Liver (tissue), 3 donors: ENCODE measurements around the gene SOX6.
A peak's percentile ranks its signal among the peaks of the same experiment; 100 is the strongest.

Experiments used
- FOXA1 ChIP-seq: IDR thresholded peaks from 2 replicates; pipeline ENCODE4 v1.6.1; 2016; ENCODE audit warnings: antibody characterized with exemption
- GABPA ChIP-seq, 2 donors: IDR thresholded peaks in 1 of 2; conservative IDR thresholded peaks in 1 of 2; 2 replicates each; pipeline ENCODE4 v1.6.1; 2016; ENCODE audit warnings: antibody characterized with exemption in 2 of 2, mild to moderate bottlenecking in 1 of 2, moderate library complexity in 1 of 2
- HNF4A ChIP-seq, 2 donors: conservative IDR thresholded peaks; 2 replicates each; pipeline ENCODE4 v1.6.1; 2016; ENCODE audit warnings: antibody characterized with exemption in 2 of 2, mild to moderate bottlenecking in 2 of 2
- HNF4G ChIP-seq: IDR thresholded peaks from 2 replicates; pipeline ENCODE4 v1.6.1; 2016; ENCODE audit warnings: antibody characterized with exemption
- NR2F2 ChIP-seq: IDR thresholded peaks from 2 replicates; pipeline ENCODE4 v1.6.1; 2016; ENCODE audit warnings: antibody characterized with exemption
- RAD21 ChIP-seq, 2 donors: IDR thresholded peaks; 2 replicates each; pipeline ENCODE4 v1.6.1; 2016; ENCODE audit warnings: antibody characterized with exemption in 2 of 2, mild to moderate bottlenecking in 2 of 2
- SP1 ChIP-seq: IDR thresholded peaks from 2 replicates; pipeline ENCODE4 v1.6.1; 2018; ENCODE audit warnings: antibody characterized with exemption, mild to moderate bottlenecking
- YY1 ChIP-seq: IDR thresholded peaks from 2 replicates; pipeline ENCODE4 v1.6.1; 2016; ENCODE audit warnings: antibody characterized with exemption, mild to moderate bottlenecking
- TF ChIP-seq, protein P1 (sequence below): fragments of 150-350 bp; IDR thresholded peaks from 2 replicates; pipeline ENCODE4 v1.5.1; 2017; ENCODE audit warnings: improper control_type of control experiment, low read depth, low read length; ENCODE audit not compliant: missing input control
- TF ChIP-seq, protein P2 (sequence below): IDR thresholded peaks from 2 replicates; pipeline ENCODE4 v1.6.1; 2016; ENCODE audit warnings: antibody characterized with exemption
- TF ChIP-seq, protein P3 (sequence below): IDR thresholded peaks from 2 replicates; pipeline ENCODE4 v1.6.1; 2016; ENCODE audit warnings: antibody characterized with exemption, mild to moderate bottlenecking
- TF ChIP-seq, protein P4 (sequence below): IDR thresholded peaks from 2 replicates; pipeline ENCODE4 v1.6.1; 2016; ENCODE audit warnings: antibody characterized with exemption
- TF ChIP-seq, protein P5 (sequence below): IDR thresholded peaks from 2 replicates; pipeline ENCODE4 v1.6.1; 2016; ENCODE audit warnings: antibody characterized with exemption
- donor health status: healthy.
- donor health status: healthy.

DNA sequence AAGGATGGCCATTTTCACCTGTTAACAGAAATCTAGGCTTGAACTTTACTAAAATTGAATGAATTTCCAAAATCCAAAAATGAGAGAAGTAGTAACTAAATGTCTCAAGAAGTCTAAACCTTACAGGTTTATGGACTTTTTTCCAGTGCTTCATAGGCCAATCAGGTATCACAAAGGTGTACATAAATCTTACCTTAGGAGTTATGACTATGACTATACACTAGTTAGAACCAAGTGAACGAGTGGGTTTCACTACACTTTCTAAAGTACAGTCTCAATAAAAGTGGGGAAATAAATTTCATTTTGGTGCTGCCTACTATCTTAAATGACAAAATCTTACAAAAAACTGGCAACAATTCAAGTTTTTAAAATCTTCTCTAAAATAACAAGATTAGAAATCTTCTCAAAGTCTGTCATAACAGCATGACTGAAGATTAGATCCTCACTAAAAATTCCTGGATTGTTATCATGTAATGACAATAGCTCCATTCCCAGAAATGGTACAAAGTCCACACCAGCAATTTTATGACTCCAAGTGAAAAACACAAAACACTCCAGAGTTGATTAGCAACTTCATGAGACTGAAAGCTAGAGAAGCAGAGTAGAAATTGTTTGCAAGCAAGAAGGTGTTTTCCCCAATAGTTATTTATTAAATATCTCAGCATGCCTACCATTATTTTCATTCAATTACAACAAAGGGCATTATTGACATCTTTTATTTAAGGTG is 20.9 kb downstream of the SOX6 start:
- TF ChIP-seq, protein P1, sequence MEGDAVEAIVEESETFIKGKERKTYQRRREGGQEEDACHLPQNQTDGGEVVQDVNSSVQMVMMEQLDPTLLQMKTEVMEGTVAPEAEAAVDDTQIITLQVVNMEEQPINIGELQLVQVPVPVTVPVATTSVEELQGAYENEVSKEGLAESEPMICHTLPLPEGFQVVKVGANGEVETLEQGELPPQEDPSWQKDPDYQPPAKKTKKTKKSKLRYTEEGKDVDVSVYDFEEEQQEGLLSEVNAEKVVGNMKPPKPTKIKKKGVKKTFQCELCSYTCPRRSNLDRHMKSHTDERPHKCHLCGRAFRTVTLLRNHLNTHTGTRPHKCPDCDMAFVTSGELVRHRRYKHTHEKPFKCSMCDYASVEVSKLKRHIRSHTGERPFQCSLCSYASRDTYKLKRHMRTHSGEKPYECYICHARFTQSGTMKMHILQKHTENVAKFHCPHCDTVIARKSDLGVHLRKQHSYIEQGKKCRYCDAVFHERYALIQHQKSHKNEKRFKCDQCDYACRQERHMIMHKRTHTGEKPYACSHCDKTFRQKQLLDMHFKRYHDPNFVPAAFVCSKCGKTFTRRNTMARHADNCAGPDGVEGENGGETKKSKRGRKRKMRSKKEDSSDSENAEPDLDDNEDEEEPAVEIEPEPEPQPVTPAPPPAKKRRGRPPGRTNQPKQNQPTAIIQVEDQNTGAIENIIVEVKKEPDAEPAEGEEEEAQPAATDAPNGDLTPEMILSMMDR = no peak
- TF ChIP-seq GABPA (IDR thresholded peaks at IDR 0.05 in 1 of 2, conservative IDR thresholded peaks at IDR 0.05 in 1 of 2) (no peak), RAD21 (IDR thresholded peaks at IDR 0.05) (no peak), SP1 (no peak), HNF4A (conservative IDR thresholded peaks at IDR 0.05) (peak; percentile 62 to 70), FOXA1 (no peak), YY1 (no peak), HNF4G (peak; percentile 45), NR2F2 (no peak)
- TF ChIP-seq, protein P2, sequence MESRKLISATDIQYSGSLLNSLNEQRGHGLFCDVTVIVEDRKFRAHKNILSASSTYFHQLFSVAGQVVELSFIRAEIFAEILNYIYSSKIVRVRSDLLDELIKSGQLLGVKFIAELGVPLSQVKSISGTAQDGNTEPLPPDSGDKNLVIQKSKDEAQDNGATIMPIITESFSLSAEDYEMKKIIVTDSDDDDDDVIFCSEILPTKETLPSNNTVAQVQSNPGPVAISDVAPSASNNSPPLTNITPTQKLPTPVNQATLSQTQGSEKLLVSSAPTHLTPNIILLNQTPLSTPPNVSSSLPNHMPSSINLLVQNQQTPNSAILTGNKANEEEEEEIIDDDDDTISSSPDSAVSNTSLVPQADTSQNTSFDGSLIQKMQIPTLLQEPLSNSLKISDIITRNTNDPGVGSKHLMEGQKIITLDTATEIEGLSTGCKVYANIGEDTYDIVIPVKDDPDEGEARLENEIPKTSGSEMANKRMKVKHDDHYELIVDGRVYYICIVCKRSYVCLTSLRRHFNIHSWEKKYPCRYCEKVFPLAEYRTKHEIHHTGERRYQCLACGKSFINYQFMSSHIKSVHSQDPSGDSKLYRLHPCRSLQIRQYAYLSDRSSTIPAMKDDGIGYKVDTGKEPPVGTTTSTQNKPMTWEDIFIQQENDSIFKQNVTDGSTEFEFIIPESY = no peak
- TF ChIP-seq, protein P3, sequence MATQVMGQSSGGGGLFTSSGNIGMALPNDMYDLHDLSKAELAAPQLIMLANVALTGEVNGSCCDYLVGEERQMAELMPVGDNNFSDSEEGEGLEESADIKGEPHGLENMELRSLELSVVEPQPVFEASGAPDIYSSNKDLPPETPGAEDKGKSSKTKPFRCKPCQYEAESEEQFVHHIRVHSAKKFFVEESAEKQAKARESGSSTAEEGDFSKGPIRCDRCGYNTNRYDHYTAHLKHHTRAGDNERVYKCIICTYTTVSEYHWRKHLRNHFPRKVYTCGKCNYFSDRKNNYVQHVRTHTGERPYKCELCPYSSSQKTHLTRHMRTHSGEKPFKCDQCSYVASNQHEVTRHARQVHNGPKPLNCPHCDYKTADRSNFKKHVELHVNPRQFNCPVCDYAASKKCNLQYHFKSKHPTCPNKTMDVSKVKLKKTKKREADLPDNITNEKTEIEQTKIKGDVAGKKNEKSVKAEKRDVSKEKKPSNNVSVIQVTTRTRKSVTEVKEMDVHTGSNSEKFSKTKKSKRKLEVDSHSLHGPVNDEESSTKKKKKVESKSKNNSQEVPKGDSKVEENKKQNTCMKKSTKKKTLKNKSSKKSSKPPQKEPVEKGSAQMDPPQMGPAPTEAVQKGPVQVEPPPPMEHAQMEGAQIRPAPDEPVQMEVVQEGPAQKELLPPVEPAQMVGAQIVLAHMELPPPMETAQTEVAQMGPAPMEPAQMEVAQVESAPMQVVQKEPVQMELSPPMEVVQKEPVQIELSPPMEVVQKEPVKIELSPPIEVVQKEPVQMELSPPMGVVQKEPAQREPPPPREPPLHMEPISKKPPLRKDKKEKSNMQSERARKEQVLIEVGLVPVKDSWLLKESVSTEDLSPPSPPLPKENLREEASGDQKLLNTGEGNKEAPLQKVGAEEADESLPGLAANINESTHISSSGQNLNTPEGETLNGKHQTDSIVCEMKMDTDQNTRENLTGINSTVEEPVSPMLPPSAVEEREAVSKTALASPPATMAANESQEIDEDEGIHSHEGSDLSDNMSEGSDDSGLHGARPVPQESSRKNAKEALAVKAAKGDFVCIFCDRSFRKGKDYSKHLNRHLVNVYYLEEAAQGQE = no peak
- TF ChIP-seq, protein P4, sequence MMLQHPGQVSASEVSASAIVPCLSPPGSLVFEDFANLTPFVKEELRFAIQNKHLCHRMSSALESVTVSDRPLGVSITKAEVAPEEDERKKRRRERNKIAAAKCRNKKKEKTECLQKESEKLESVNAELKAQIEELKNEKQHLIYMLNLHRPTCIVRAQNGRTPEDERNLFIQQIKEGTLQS = no peak
- TF ChIP-seq, protein P5, sequence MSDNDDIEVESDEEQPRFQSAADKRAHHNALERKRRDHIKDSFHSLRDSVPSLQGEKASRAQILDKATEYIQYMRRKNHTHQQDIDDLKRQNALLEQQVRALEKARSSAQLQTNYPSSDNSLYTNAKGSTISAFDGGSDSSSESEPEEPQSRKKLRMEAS = no peak
